Tibial nerve (tissue), 4 donors: ENCODE results near the gene BANK1.

Source experiments
- EP300 ChIP-seq, 2 donors: sonication (generic); formaldehyde crosslinking; IDR thresholded peaks; one replicate each; pipeline ENCODE4 v1.6.1; 2017; ENCODE audit warnings: antibody characterized with exemption in 2 of 2, mild to moderate bottlenecking in 1 of 2
- POLR2A ChIP-seq, 2 donors: fragments of 450-650 bp; IDR thresholded peaks; one replicate each; pipeline ENCODE4 v1.6.1; 2017; ENCODE audit warnings: antibody characterized with exemption in 2 of 2, mild to moderate bottlenecking in 2 of 2, moderate library complexity in 2 of 2
- TF ChIP-seq, protein P1 (sequence below), 5 experiments: fragments of 200-600 bp in 3 of 5; fragments of 450-650 bp in 2 of 5; sonication (generic) in 3 of 5; IDR thresholded peaks; one replicate each; pipeline ENCODE4 v1.5.1; 2016 to 2019; ENCODE audit warnings: antibody characterized with exemption in 5 of 5, mild to moderate bottlenecking in 3 of 5, moderate library complexity in 2 of 5

DNA sequence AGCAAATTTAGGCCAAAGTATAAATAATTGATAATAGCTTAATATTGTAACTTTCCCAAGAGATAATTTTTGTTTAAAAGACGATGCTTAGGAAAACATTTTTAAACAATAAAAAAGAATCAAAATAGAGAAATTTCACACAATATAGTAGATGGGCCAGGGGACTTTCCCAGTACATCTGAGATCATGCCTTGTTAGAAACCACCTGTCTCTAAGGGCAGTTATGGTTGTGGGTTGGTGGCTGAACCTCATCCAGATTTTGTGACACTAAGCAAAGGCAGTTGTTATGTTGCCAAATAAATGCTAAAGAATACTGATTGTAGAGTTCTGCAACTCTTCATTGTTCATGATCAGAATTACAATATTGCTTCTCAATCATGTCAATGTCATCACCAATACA is 270.6 kb downstream of the BANK1 start:
- TF ChIP-seq POLR2A (IDR thresholded peaks at IDR 0.05) (no peak), EP300 (IDR thresholded peaks at IDR 0.05) (no peak)
- TF ChIP-seq, protein P1, sequence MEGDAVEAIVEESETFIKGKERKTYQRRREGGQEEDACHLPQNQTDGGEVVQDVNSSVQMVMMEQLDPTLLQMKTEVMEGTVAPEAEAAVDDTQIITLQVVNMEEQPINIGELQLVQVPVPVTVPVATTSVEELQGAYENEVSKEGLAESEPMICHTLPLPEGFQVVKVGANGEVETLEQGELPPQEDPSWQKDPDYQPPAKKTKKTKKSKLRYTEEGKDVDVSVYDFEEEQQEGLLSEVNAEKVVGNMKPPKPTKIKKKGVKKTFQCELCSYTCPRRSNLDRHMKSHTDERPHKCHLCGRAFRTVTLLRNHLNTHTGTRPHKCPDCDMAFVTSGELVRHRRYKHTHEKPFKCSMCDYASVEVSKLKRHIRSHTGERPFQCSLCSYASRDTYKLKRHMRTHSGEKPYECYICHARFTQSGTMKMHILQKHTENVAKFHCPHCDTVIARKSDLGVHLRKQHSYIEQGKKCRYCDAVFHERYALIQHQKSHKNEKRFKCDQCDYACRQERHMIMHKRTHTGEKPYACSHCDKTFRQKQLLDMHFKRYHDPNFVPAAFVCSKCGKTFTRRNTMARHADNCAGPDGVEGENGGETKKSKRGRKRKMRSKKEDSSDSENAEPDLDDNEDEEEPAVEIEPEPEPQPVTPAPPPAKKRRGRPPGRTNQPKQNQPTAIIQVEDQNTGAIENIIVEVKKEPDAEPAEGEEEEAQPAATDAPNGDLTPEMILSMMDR (IDR thresholded peaks at IDR 0.05): no peak
